ENCODE results near the gene DDIAS. TPM values are rescaled to one million over a fixed set of nuclear protein-coding genes. Genes with fewer than 3 reads are reported as not detected.

DDIAS gene
- total and polyA plus RNA-seq, 12 donors, result 0.17 to 2.7 (median 0.83) TPM

DNA sequence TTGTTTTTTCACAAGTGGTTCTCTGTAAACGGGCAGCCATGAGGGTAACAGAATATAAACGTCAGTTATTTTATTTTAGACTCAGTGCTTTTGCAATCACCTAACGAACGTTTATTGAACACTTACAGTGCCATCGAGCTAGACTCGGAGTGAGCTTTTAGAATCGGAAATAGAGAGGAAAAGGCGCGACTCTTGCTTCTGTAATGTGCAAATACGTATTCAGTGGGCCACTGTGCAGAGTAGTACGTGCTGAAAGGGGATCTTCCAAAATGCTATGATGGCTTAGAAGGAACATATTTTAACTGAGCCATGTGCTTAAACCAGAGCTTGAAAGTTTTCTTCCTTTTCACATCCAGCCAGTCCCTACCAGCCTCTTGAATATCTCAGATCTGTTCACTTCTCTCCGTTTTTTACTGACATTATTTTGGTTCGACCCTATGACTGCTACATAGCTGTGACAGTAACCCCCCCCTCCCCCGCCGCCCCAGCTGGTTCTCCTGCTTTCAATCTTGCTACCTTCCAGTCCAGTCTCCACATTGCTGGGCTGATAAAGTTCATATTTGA is 468 bp downstream of the DDIAS start:
- intact Hi-C loops (cut with DNase I), result loop anchor here (10.0 kb wide), 3 partner anchors 173 to 353 kb away; partner anchors contain the start of genes PCF11 (in 1 of the 2) and RAB30 (in 1 of the 2)
- Histone ChIP-seq H3K4me1 (replicated peaks in 1 of 2) (peaks cover 9 to 27% of the 10 kb centered on the region in 2 donors), H3K36me3 (replicated peaks in 1 of 2) (no peaks in the 10 kb centered on the region), H3K27me3 (no peaks in the 10 kb centered on the region), H3K27ac (no peak overlapping the region), H3K9me3 (replicated peaks in 1 of 3) (no peaks in the 10 kb centered on the region), H3K4me3 (peak overlapping the region in 2 of 4 donors; percentile 66 to 83)
- TF ChIP-seq, protein P1, sequence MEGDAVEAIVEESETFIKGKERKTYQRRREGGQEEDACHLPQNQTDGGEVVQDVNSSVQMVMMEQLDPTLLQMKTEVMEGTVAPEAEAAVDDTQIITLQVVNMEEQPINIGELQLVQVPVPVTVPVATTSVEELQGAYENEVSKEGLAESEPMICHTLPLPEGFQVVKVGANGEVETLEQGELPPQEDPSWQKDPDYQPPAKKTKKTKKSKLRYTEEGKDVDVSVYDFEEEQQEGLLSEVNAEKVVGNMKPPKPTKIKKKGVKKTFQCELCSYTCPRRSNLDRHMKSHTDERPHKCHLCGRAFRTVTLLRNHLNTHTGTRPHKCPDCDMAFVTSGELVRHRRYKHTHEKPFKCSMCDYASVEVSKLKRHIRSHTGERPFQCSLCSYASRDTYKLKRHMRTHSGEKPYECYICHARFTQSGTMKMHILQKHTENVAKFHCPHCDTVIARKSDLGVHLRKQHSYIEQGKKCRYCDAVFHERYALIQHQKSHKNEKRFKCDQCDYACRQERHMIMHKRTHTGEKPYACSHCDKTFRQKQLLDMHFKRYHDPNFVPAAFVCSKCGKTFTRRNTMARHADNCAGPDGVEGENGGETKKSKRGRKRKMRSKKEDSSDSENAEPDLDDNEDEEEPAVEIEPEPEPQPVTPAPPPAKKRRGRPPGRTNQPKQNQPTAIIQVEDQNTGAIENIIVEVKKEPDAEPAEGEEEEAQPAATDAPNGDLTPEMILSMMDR (IDR thresholded peaks at IDR 0.05), result no peak
- TF ChIP-seq POLR2A (IDR thresholded peaks at IDR 0.05), result no peak
- DNase-seq, result no peak
- WGBS, 4 donors, result 2 to 3% (median 3%) methylated on average over 14 to 15 of the region's 15 CpGs

DNA sequence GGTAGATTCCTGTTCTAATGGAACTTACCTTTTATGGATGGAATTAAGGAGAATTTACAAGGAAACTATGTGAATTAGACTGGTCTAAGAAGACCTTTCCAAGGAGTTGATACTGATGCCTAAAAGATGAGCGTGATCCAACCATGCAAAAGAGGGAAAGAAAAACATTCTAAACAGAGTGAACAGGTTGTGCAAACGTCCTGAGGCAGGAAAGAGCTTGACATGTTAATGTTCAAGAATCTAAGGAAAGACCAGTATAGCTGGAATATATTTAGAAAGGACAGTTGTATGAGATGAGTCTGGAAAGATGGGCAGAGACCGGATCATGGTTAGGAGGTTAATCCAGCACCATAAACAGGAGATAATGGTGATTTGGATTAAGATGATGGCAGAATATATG is 1.3 kb downstream of the DDIAS start:
- Histone ChIP-seq H3K27me3 (no peaks in the 10 kb centered on the region), H3K4me1 (replicated peaks in 1 of 2) (peaks cover 9 to 20% of the 10 kb centered on the region in 2 donors), H3K27ac (no peak overlapping the region), H3K9me3 (replicated peaks in 1 of 3) (no peaks in the 10 kb centered on the region), H3K4me3 (no peak overlapping the region), H3K36me3 (replicated peaks in 1 of 2) (no peaks in the 10 kb centered on the region)
- DNase-seq, result no peak
- 68 to 73% (median 72%) methylated on average over 3 of the region's 3 CpGs for WGBS, 4 donors
- intact Hi-C loops (cut with DNase I), result loop anchor here (10.0 kb wide), 3 partner anchors 172 to 352 kb away; partner anchors contain the start of genes PCF11 (in 1 of the 2) and RAB30 (in 1 of the 2)
- TF ChIP-seq, protein P1 (IDR thresholded peaks at IDR 0.05), result no peak
- TF ChIP-seq POLR2A (IDR thresholded peaks at IDR 0.05), result no peak

DNA sequence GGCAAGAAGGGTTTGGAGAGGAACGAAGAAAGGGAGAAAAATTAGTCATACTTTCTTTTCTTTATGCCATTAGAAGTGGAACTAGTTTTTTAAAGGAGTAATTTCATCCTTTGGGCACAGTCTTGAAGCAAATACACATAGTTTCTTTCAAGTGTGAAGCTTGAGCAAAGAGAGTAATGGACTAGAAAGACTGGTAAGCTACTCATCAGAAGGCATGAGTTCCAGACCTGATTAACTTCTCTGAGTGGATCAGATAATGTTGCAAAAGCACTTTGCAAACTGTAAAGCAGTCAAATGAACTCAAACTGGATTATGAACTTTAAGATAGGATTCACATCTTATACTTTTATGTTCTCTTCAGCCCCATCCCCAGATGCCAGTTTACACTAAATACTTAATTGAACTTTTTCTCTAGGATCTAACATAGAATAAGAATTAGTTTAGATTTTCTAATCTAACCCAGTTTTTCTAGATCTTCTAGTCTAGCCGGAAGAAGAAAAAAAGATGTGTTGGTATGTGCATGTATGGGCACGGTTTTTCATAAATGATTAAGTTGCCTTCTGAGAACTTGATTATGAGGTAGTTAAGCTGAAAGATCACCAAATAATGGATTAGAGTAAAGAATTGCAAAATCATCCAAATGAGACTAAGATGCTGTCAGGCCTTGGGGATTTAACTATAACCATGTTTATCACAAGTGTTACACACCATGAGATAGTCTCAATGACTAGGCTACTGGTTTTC is 2.5 kb downstream of the DDIAS start:
- Histone ChIP-seq H3K36me3 (replicated peaks in 1 of 2) (no peaks in the 10 kb centered on the region), H3K27ac (no peak overlapping the region), H3K9me3 (replicated peaks in 1 of 3) (no peaks in the 10 kb centered on the region), H3K27me3 (no peaks in the 10 kb centered on the region), H3K4me3 (no peak overlapping the region), H3K4me1 (replicated peaks in 1 of 2) (peaks cover 8% of the 10 kb centered on the region in 2 donors)
- TF ChIP-seq, protein P1 (IDR thresholded peaks at IDR 0.05), result no peak
- TF ChIP-seq POLR2A (IDR thresholded peaks at IDR 0.05), result no peak
- no peak for DNase-seq
- WGBS, 4 donors, result 77 to 87% (median 85%) methylated on average over 3 of the region's 3 CpGs
- intact Hi-C loops (cut with DNase I), result loop anchor here (10.0 kb wide), 3 partner anchors 171 to 351 kb away; partner anchors contain the start of genes PCF11 (in 1 of the 2) and RAB30 (in 1 of the 2)

DNA sequence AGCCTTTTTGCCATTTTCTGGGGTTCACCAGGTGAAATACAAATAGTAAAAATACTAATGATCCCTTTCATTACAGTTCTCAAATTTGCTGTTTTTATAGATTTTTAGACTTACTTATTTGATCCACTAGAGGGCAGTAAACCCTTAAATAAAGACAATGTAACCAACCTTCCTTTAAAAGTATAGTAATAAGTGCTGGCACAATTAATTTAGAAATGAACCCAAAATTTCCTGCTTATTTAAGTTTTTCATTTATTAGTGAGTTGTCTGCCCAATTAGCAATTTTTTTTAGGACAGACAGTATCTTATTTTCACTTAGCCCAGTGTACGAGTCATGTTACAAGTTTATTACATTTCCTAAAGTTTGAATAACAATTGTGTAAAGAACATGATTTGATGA is 4.7 kb downstream of the DDIAS start:
- WGBS, 4 donors, result 43 to 69% (median 59%) methylated on average over 1 of the region's 1 CpG
- no peak overlapping the region for H3K27ac ChIP-seq
- H3K36me3 ChIP-seq (replicated peaks in 1 of 2), result no peaks in the 10 kb centered on the region
- no peaks in the 10 kb centered on the region for H3K4me1 ChIP-seq (replicated peaks in 1 of 2)
- no peaks in the 10 kb centered on the region for H3K27me3 ChIP-seq
- TF ChIP-seq, protein P1 (IDR thresholded peaks at IDR 0.05), result peak; percentile 33 to 77 (median 64)
- TF ChIP-seq POLR2A (IDR thresholded peaks at IDR 0.05), result no peak
- no peaks in the 10 kb centered on the region for H3K9me3 ChIP-seq (replicated peaks in 1 of 3)
- DNase-seq, result no peak
- H3K4me3 ChIP-seq, result no peak overlapping the region
- intact Hi-C loops (cut with DNase I), result loop anchor here (10.0 kb wide), 3 partner anchors 169 to 349 kb away; partner anchors contain the start of genes PCF11 (in 1 of the 2) and RAB30 (in 1 of the 2)
